Testis (tissue), 2 donors: ENCODE data around the gene NDUFV3.
"Not testable (repeated sequence)": the region's sequence is repeated elsewhere in the genome, so short reads cannot be mapped to it uniquely, and the experiment has no call there.

Source experiments
- POLR2A ChIP-seq: fragments of 450-650 bp; IDR thresholded peaks from one replicate; pipeline ENCODE4 v1.6.1; 2017; ENCODE audit warnings: antibody characterized with exemption, mild to moderate bottlenecking, moderate library complexity
- TF ChIP-seq, protein P1 (sequence below), 3 experiments: fragments of 450-650 bp in 2 of 3; fragments of 200-600 bp in 1 of 3; sonication (generic) in 1 of 3; IDR thresholded peaks; one replicate each; pipeline ENCODE4 v1.5.1; 2016 to 2019; ENCODE audit warnings: antibody characterized with exemption in 3 of 3, mild to moderate bottlenecking in 2 of 3, moderate library complexity in 1 of 3

DNA sequence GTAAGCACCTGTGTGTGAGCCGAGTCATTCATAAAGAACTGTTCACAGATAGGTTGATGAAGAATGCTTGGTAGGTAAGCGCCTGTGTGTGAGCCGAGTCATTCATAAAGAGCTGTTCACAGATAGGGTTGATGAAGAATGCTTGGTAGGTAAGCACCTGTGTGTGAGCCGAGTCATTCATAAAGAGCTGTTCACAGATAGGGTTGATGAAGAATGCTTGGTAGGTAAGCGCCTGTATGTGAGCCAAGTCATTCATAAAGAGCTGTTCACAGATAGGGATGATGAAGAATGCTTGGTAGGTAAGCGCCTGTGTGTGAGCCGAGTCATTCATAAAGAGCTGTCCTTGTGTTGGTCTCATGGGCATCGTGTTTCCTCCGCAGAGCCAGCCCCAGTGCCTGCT is 15.4 kb downstream of the NDUFV3 start:
- TF ChIP-seq, protein P1, sequence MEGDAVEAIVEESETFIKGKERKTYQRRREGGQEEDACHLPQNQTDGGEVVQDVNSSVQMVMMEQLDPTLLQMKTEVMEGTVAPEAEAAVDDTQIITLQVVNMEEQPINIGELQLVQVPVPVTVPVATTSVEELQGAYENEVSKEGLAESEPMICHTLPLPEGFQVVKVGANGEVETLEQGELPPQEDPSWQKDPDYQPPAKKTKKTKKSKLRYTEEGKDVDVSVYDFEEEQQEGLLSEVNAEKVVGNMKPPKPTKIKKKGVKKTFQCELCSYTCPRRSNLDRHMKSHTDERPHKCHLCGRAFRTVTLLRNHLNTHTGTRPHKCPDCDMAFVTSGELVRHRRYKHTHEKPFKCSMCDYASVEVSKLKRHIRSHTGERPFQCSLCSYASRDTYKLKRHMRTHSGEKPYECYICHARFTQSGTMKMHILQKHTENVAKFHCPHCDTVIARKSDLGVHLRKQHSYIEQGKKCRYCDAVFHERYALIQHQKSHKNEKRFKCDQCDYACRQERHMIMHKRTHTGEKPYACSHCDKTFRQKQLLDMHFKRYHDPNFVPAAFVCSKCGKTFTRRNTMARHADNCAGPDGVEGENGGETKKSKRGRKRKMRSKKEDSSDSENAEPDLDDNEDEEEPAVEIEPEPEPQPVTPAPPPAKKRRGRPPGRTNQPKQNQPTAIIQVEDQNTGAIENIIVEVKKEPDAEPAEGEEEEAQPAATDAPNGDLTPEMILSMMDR (IDR thresholded peaks at IDR 0.05) = not testable (repeated sequence)
- not testable (repeated sequence) for TF ChIP-seq POLR2A
